Keratinocyte (primary cell): ENCODE data around the gene FHAD1.

ENCODE experiments used
- EZH2 ChIP-seq: IDR thresholded peaks from one replicate; pipeline ENCODE4 v1.6.1; 2012; ENCODE audit warnings: inconsistent platforms, mild to moderate bottlenecking, low read length, moderate library complexity
- TF ChIP-seq, protein P1 (sequence below), 3 experiments: IDR thresholded peaks in 1 of 3; conservative IDR thresholded peaks in 1 of 3; optimal IDR thresholded peaks in 1 of 3; 2 replicates in 2 of 3; 3 replicates in 1 of 3; pipeline versions ENCODE3 to v1.5.1; 2011; ENCODE audit warnings: low read length in 3 of 3, mild to moderate bottlenecking in 3 of 3, moderate library complexity in 2 of 3, control low read depth in 1 of 3, inconsistent platforms in 1 of 3; ENCODE audit not compliant: insufficient read depth in 2 of 3; ENCODE audit errors: extremely low read depth in 1 of 3

DNA sequence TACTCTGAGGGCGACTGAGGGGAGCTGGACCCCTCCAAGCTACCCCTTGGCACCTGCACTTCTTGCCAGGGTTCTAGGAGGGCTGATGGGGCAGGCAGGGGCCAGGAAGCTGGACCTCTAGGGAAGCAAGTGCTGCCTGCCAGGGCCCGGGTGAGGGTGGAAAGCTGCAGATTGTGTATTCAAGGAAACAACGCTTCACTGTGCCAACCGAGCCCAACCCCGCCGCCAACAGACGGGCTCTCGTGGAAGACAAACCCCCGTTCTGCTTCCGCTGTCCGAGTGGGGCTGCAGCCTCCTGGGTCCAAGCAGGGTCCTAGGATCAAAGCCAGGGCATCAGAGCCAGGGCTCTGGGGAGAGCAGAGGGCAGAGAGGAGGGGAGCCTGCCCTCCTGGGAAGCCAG, 165.8 kb downstream of the FHAD1 start:
- TF ChIP-seq, protein P1, sequence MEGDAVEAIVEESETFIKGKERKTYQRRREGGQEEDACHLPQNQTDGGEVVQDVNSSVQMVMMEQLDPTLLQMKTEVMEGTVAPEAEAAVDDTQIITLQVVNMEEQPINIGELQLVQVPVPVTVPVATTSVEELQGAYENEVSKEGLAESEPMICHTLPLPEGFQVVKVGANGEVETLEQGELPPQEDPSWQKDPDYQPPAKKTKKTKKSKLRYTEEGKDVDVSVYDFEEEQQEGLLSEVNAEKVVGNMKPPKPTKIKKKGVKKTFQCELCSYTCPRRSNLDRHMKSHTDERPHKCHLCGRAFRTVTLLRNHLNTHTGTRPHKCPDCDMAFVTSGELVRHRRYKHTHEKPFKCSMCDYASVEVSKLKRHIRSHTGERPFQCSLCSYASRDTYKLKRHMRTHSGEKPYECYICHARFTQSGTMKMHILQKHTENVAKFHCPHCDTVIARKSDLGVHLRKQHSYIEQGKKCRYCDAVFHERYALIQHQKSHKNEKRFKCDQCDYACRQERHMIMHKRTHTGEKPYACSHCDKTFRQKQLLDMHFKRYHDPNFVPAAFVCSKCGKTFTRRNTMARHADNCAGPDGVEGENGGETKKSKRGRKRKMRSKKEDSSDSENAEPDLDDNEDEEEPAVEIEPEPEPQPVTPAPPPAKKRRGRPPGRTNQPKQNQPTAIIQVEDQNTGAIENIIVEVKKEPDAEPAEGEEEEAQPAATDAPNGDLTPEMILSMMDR (optimal IDR thresholded peaks at IDR 0.05 in 1 of 3, IDR thresholded peaks at IDR 0.05 in 1 of 3, conservative IDR thresholded peaks at IDR 0.05 in 1 of 3; ENCODE audit: extremely low read depth in 1 of 3, insufficient read depth in 2 of 3, low read length in 3 of 3), result no peak
- no peak for TF ChIP-seq EZH2
